Hepatocyte (in vitro differentiated cells): ENCODE data around the gene SEMA3A. TPM values are rescaled to one million over a fixed set of nuclear protein-coding genes. Genes with fewer than 3 reads are reported as not detected.

Source experiments
- DNase-seq: peaks from one replicate; pipeline ENCODE4 v3.0.0-alpha.2; 2016; ENCODE audit warnings: low spot score
- H2AFZ ChIP-seq: fragments of 200-600 bp; sonication (generic); 2 replicates; pipeline ENCODE4 v1.6.0; 2016; ENCODE audit warnings: antibody characterized with exemption, mild to moderate bottlenecking
- H3K27ac ChIP-seq: fragments of 200-600 bp; sonication (generic); 2 replicates; pipeline ENCODE4 v1.5.1; 2016; ENCODE audit warnings: mild to moderate bottlenecking
- H3K27me3 ChIP-seq: fragments of 200-600 bp; sonication (generic); 2 replicates; pipeline ENCODE4 v1.6.1; 2016
- H3K36me3 ChIP-seq: fragments of 200-600 bp; sonication (generic); replicated peaks from 2 replicates; pipeline ENCODE4 v1.5.1; 2016; ENCODE audit warnings: low read depth; ENCODE audit not compliant: insufficient read depth
- H3K4me1 ChIP-seq: fragments of 200-600 bp; sonication (generic); 2 replicates; pipeline ENCODE4 v1.5.1; 2016; ENCODE audit warnings: mild to moderate bottlenecking, moderate library complexity; ENCODE audit not compliant: insufficient read depth
- H3K4me2 ChIP-seq: fragments of 200-600 bp; sonication (generic); 2 replicates; pipeline ENCODE4 v1.6.0; 2016
- H3K4me3 ChIP-seq: fragments of 200-600 bp; sonication (generic); 2 replicates; pipeline ENCODE4 v1.5.1; 2016; ENCODE audit warnings: mild to moderate bottlenecking
- H3K79me2 ChIP-seq: fragments of 200-600 bp; sonication (generic); 2 replicates; pipeline ENCODE4 v1.6.0; 2017; ENCODE audit warnings: mild to moderate bottlenecking
- H3K9me2 ChIP-seq: fragments of 200-600 bp; sonication (generic); replicated peaks from 2 replicates; pipeline ENCODE4 v1.6.0; 2017; ENCODE audit warnings: mild to moderate bottlenecking; ENCODE audit not compliant: insufficient read depth
- H3K9me3 ChIP-seq: fragments of 200-600 bp; sonication (generic); 2 replicates; pipeline ENCODE4 v1.5.1; 2016; ENCODE audit warnings: low read depth, mild to moderate bottlenecking
- H4K20me1 ChIP-seq: fragments of 200-600 bp; sonication (generic); 2 replicates; pipeline ENCODE4 v1.6.0; 2016; ENCODE audit warnings: mild to moderate bottlenecking; ENCODE audit not compliant: insufficient read depth, poor library complexity, severe bottlenecking
- CTCF ChIP-seq: fragments of 200-600 bp; sonication (generic); IDR thresholded peaks from 2 replicates; pipeline ENCODE4 v1.5.1; 2016; ENCODE audit warnings: antibody characterized with exemption, mild to moderate bottlenecking; ENCODE audit not compliant: poor library complexity
- EZH2 ChIP-seq: fragments of 200-600 bp; sonication (generic); IDR thresholded peaks from 2 replicates; pipeline ENCODE4 v1.6.1; 2016; ENCODE audit warnings: antibody characterized with exemption, mild to moderate bottlenecking, borderline replicate concordance
- EZH2phosphoT487 ChIP-seq: fragments of 200-600 bp; sonication (generic); IDR thresholded peaks from one replicate; pipeline ENCODE4 v1.6.1; 2018; ENCODE audit warnings: antibody characterized with exemption, mild to moderate bottlenecking, low read depth, moderate library complexity; ENCODE audit not compliant: unreplicated experiment, severe bottlenecking
- WGBS: methylation state at CpG from one replicate; pipeline ENCODE4 v1.1.6; 2016; ENCODE audit warnings: low lambda C conversion rate; ENCODE audit errors: missing lambda C conversion rate; 5-methylcytosine and 5-hydroxymethylcytosine counted together
- polyA plus RNA-seq: library from polyadenylated mRNA; unstranded; fragments of >200 nt; fragmentation: Nextera tagmentation; extraction: Ambion mirVana; gene quantifications from 2 replicates; pipeline ENCODE4 v1.2.1, GENCODE V29; 2016
- total RNA-seq: library from RNA; depleted of rRNA; stranded (reverse); fragments of >200 nt; gene quantifications from 2 replicates; pipeline ENCODE4 v1.2.3, GENCODE V29; 2014

The SEMA3A gene
- total and polyA plus RNA-seq, 2 experiments from 2014 or later: 19.3 to 64.6 TPM

GRCh38 chr7:84228526-84228925 is 33.9 kb upstream of the SEMA3A start:
- no peak overlapping the region for H3K4me3 ChIP-seq
- TF ChIP-seq CTCF (no peak), EZH2phosphoT487 (no peak), EZH2 (no peak)
- H3K27ac ChIP-seq: no peak overlapping the region
- H3K4me2 ChIP-seq: no peak overlapping the region
- H4K20me1 ChIP-seq: no peaks in the 10 kb centered on the region
- H3K79me2 ChIP-seq: no peaks in the 10 kb centered on the region
- H3K4me1 ChIP-seq: no peaks in the 10 kb centered on the region
- no peak overlapping the region for H2AFZ ChIP-seq
- no peak for DNase-seq
- WGBS: 40% methylated on average over 2 of the region's 2 CpGs
- no peaks in the 10 kb centered on the region for H3K9me3 ChIP-seq
- no peaks in the 10 kb centered on the region for H3K9me2 ChIP-seq
- H3K36me3 ChIP-seq: no peaks in the 10 kb centered on the region
- no peaks in the 10 kb centered on the region for H3K27me3 ChIP-seq

DNA sequence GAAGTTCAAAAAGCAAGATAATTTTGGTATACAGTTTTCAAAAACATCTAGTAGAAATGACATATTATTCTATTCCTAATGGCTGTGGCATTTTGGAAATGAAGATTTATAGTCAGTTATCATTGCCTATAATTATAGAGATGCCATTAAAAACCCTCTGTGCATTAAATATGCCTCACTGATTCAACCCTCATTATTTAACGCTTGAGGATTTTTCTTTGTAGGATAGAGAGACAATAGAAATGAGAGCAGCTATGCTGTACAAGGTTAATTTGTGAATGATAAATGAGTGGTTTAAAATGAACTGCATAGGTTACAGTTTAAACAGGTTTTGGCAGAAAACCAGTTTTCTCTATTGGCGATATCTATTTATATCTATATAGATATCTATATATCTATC is 32.2 kb upstream of the SEMA3A start:
- H4K20me1 ChIP-seq: no peaks in the 10 kb centered on the region
- H3K9me3 ChIP-seq: no peaks in the 10 kb centered on the region
- H3K4me2 ChIP-seq: no peak overlapping the region
- H3K27ac ChIP-seq: no peak overlapping the region
- H3K36me3 ChIP-seq: no peaks in the 10 kb centered on the region
- TF ChIP-seq EZH2phosphoT487 (no peak), EZH2 (no peak)
- H3K27me3 ChIP-seq: no peaks in the 10 kb centered on the region
- H3K9me2 ChIP-seq: no peaks in the 10 kb centered on the region
- no peak overlapping the region for H2AFZ ChIP-seq
- no peak overlapping the region for H3K4me3 ChIP-seq
- WGBS: 91% methylated on average over 2 of the region's 2 CpGs
- no peak for DNase-seq
- no peaks in the 10 kb centered on the region for H3K79me2 ChIP-seq
- no peaks in the 10 kb centered on the region for H3K4me1 ChIP-seq

- no peaks in the 10 kb centered on the region for H3K79me2 ChIP-seq
- no peaks in the 10 kb centered on the region for H3K27me3 ChIP-seq
- H3K9me3 ChIP-seq: no peaks in the 10 kb centered on the region
- H2AFZ ChIP-seq: no peak overlapping the region
- no peak overlapping the region for H3K4me2 ChIP-seq
- TF ChIP-seq EZH2phosphoT487 (no peak), CTCF (no peak), EZH2 (no peak)
- no peak overlapping the region for H3K4me3 ChIP-seq
- no peak for DNase-seq
- H3K9me2 ChIP-seq: no peaks in the 10 kb centered on the region
- H3K36me3 ChIP-seq: no peaks in the 10 kb centered on the region
- H3K27ac ChIP-seq: no peak overlapping the region
- H3K4me1 ChIP-seq: no peaks in the 10 kb centered on the region
- WGBS: 91% methylated on average over 2 of the region's 2 CpGs
- H4K20me1 ChIP-seq: no peaks in the 10 kb centered on the region
Observed at GRCh38 chr7:84224505-84224904, 29.9 kb upstream of the SEMA3A start.

DNA sequence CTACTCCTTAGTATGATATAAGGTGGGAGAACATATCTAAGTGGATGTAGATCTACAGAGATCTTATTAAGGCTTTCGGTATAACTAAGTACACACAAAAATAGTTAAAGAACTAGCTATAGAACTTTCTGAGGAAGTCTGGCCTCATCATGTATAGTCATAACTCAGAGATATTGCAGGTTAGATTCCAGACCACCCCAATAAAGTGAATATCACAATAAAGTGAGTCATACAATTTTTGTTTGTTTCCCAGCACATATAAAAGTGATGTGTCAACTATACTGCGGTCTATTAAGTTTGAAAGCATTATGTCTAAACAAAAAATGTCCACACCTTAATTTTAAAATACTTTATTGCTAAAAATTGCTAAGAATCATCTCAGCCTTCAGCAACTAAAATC is 24.7 kb upstream of the SEMA3A start:
- 94% methylated on average over 2 of the region's 2 CpGs for WGBS
- no peak for DNase-seq
- TF ChIP-seq CTCF: no peak
- Histone ChIP-seq H3K4me2 (no peak overlapping the region), H3K27ac (no peak overlapping the region), H3K27me3 (no peaks in the 10 kb centered on the region), H4K20me1 (no peaks in the 10 kb centered on the region), H3K4me1 (no peaks in the 10 kb centered on the region), H3K79me2 (no peaks in the 10 kb centered on the region), H3K9me3 (no peaks in the 10 kb centered on the region), H3K36me3 (no peaks in the 10 kb centered on the region), H3K4me3 (no peak overlapping the region), H3K9me2 (no peaks in the 10 kb centered on the region), H2AFZ (no peak overlapping the region)
